HG03095 (cell line): Measurements from ENCODE around the gene PRKG1.
"Not testable (repeated sequence)": the region's sequence is repeated elsewhere in the genome, so short reads cannot be mapped to it uniquely, and the experiment has no call there.

Experiments used
- ATAC-seq: cut with Tn5 transposase; IDR thresholded peaks from one replicate; pipeline ENCODE4 v1.9.1; 2021; ENCODE audit warnings: moderate library complexity; ENCODE audit not compliant: unreplicated experiment

The PRKG1 gene

GRCh38 chr10:52027055-52027705, 952.9 kb downstream of the PRKG1 start:
- ATAC-seq = no peak

GRCh38 chr10:52028523-52028858, 954.2 kb downstream of the PRKG1 start:
- no peak for ATAC-seq

- ATAC-seq = no peak
These were observed 955.3 kb downstream of the PRKG1 start for GRCh38 chr10:52029628-52030027.

- ATAC-seq = no peak
These were observed 955.9 kb downstream of the PRKG1 start for GRCh38 chr10:52030051-52030790.

GRCh38 chr10:52030975-52031374, 956.7 kb downstream of the PRKG1 start:
- no peak for ATAC-seq

- ATAC-seq = no peak
These were observed 957.5 kb downstream of the PRKG1 start for GRCh38 chr10:52031771-52032170.

- ATAC-seq = no peak
These were observed 958.7 kb downstream of the PRKG1 start for GRCh38 chr10:52032681-52033629.

GRCh38 chr10:52039002-52039793, 964.9 kb downstream of the PRKG1 start:
- not testable (repeated sequence) for ATAC-seq

- no peak for ATAC-seq
These were observed 966.2 kb downstream of the PRKG1 start for GRCh38 chr10:52040486-52040885.

- ATAC-seq = no peak
These were observed 969.5 kb downstream of the PRKG1 start for GRCh38 chr10:52043811-52044210.

GRCh38 chr10:52048051-52048450, 973.8 kb downstream of the PRKG1 start:
- ATAC-seq = no peak

GRCh38 chr10:52050429-52051047, 976.3 kb downstream of the PRKG1 start:
- ATAC-seq = no peak

- no peak for ATAC-seq
These were observed 979.2 kb downstream of the PRKG1 start for GRCh38 chr10:52053497-52053896.

- ATAC-seq = no peak
These were observed 982.0 kb downstream of the PRKG1 start for GRCh38 chr10:52056291-52056690.

GRCh38 chr10:52059089-52059488, 984.8 kb downstream of the PRKG1 start:
- no peak for ATAC-seq

- ATAC-seq = no peak
These were observed 988.9 kb downstream of the PRKG1 start for GRCh38 chr10:52063159-52063558.

GRCh38 chr10:52064084-52064845, 990.0 kb downstream of the PRKG1 start:
- no peak for ATAC-seq

- no peak for ATAC-seq
These were observed 992.1 kb downstream of the PRKG1 start for GRCh38 chr10:52066383-52066782.

GRCh38 chr10:52068485-52068884, 994.2 kb downstream of the PRKG1 start:
- no peak for ATAC-seq

- no peak for ATAC-seq
These were observed 997.5 kb downstream of the PRKG1 start for GRCh38 chr10:52071814-52072213.
